Erythroblast (primary cell): ENCODE data around the gene DOCK2.

ENCODE experiments used
- GATA1 ChIP-seq: IDR thresholded peaks from 2 replicates; pipeline ENCODE4 v1.6.1; 2011; ENCODE audit warnings: low read depth, mild to moderate bottlenecking, control low read depth, low read length, moderate library complexity
- POLR2A ChIP-seq: IDR thresholded peaks from 2 replicates; pipeline ENCODE4 v1.6.1; 2011; ENCODE audit warnings: mild to moderate bottlenecking, low read length

- TF ChIP-seq POLR2A (no peak), GATA1 (no peak)
Observed at GRCh38 chr5:170113522-170113900, 476.4 kb downstream of the DOCK2 start.
